HG03469 (cell line): ENCODE data around the gene CKS1B.

Experiments used
- ATAC-seq: cut with Tn5 transposase; IDR thresholded peaks from one replicate; pipeline ENCODE4 v1.9.1; 2021; ENCODE audit warnings: mild to moderate bottlenecking, moderate library complexity, moderate number of reproducible peaks; ENCODE audit not compliant: unreplicated experiment

CKS1B gene

DNA sequence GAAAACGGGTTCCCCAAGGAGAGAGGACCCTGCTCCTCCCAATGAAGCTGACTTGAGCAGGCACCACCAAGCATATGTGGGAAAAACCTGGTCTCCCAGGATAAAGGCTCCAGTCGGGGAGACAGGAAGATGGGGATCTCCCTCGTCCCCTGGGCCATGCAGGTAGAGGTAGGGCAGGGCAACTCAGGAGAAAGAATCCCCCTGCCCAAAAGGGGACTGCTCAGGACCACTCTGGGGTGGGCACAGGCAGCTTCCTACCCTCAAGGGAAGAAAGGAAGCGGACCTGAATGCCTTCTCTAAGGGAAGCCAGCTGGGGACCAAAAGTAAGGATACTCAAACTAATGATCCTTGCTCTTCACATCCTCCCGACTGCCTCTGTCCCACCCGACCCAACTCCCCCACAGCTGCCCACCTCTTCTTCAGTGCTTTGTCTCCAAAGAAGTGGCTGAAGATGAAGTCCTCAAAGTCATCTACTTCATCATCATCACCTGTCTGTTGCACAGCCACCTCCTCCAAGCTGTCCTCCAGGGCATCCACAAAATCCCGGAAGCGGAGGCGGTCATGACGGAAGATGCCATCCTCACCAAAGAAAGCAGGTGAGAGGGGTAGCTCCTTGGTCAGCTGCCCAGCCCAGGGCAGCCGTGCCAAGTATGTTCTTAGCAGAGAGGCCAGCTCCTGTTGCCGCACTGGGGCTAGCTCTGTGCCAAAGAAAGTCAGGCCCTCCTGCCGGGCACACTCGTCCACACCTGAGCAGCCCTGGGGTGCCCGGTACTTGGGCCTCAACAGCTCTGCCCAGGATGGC is 29.1 kb upstream of the CKS1B start:
- no peak for ATAC-seq

DNA sequence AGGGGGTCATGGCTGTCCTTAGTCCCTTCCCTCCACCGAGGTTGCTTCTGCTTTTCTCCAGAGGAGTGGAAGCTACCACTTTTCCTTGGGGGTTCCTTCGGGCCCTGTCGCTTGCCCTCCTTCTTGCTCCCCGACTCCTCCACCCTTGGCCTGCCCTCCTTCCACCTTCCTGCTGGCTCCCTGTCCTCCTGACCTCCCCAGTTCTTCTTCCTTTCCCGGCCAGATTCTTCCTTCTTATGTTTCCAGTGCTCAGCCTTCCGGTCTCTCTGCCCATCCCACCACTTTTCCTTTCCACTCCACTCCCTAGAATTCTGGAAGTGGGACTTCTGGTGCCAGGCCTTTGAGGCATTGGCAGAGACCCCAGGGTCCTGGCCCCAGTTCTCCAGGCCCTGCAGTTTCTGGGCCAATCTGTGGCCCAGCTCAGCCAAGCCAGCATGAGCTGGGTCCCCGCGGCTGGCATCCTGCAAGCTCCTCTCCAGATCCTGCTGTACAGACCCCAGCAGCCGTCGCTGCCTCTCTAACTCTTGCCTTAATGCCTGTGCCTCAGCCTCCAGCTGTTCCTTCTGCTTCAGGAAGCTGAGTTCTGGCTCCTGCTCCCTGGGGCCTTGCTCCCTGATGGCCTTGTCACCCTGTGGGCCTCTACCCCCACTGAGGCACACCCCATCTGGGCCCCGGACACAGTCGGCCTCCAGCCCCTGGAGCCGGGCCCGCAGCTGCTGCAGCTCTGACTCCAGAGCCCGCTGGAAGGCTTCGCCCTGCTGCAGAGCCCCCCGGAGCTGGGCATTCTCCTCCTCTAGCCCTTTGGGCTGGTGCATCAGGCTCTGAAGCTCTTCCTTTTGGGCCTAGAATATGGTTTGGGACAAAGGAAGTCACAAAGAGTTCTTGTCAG is 28.3 kb upstream of the CKS1B start:
- no peak for ATAC-seq

DNA sequence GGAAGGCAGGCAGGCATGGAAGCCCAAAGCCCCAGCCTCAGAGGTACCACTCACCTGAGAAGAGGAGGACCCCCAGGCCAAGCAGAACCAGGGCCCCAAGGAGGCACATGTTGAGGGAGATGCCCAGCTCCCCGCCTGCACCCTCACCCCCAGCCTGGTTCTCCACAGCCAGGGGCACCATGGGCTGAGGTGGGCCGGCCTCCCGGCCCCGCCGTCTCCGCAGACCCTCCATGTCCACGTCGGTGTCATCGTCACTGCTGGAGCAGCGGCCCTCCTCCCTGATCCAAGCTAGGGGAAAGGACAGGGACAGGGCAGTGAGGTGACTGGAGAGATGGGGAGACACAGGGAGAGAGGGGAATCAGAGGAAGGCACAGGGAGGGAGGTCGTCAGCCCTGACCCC is 26.4 kb upstream of the CKS1B start:
- no peak for ATAC-seq

DNA sequence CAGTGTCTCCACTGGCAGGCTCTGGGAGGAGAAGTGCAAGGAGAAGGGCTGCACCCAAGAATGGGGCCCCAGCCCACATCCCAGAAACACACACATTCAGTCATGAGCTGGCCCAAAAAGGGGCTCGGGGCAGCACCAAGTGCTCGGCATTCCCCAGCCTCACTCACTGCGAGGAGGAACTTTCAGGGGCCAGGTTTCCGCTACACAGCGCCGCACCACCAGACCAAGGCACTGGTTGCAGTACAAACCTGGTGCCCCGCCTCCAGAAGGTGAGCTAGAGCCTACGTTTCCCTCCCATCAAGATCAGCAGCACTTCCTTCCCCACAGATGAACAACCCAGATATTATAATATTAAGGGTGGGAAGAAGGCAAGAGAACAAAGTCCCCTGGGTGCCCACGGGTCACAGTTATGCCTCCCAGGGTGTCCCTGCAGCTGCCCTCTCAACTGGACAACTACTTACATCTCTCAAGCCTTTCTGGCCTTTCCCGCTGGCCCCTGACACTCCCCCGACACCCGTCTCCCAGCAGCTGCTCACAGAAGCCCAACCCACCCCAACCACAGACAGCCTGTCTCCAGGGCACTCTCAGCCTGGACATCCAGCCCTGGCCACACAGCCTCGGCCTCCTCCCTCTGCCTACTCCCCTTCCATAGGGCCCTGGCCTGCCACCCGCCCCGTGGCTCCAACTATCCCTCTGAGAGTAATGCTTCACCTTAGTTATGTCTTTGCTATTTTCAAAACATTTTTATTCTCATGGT is 22.4 kb upstream of the CKS1B start:
- ATAC-seq, result no peak

DNA sequence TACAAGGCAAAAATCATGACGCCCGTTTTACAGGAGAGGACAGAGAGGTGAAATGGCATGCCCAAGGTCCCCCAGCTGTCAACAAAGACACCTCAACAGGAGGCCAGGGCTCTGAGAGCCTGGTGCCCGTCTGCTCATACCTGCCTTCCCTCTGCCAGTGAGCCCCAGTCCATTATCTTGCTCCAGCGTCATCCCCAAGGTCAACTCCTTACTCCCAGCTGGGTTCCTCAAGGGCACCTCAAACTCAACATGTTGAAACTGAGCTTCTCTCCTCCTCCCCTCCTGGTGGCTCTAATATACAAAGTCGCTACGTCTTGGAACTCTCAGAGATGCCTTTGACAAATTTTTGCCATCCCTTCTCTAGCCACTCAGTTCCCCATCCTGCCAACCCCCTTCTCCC is 21.8 kb upstream of the CKS1B start:
- ATAC-seq, result no peak

DNA sequence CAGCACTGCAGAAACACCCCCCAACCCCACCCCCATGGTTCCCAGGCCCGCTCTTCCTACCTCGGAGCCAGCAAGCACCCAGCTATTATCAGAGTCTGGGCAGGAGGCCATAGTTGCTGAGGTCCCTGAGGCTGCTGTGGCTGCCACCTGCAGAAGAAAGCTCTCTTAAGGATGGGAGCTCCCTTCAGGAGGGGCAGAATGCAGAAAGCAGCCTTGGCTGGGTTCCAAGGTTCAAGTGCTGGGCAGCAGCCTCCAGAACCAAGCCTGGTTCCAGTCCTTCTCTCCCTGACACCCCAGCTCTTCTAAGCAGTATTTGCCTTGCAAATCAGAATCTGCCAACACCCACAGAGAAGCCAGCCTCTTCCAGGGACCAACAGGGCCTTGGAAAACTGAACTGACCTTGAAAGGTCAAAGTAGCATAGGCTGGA is 20.9 kb upstream of the CKS1B start:
- ATAC-seq, result no peak

DNA sequence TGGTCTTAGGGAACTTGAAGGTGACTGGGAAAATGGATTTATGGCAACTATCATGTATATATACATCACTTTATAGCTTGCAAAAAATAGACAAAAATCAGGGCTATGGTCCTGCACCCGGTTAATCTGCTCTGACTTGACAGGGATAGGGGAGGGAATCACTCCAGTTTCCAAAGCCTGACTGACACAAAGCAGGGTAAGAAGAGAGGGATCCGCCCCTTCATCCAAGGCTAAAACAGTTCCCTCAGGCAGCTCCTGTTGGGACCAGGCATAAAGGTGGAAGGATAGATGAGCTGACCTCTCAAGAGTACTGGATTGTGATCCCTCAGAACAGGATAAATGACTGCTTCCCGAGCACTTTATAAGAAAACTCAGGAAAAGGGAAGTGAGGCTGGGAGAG is 19.9 kb upstream of the CKS1B start:
- no peak for ATAC-seq

DNA sequence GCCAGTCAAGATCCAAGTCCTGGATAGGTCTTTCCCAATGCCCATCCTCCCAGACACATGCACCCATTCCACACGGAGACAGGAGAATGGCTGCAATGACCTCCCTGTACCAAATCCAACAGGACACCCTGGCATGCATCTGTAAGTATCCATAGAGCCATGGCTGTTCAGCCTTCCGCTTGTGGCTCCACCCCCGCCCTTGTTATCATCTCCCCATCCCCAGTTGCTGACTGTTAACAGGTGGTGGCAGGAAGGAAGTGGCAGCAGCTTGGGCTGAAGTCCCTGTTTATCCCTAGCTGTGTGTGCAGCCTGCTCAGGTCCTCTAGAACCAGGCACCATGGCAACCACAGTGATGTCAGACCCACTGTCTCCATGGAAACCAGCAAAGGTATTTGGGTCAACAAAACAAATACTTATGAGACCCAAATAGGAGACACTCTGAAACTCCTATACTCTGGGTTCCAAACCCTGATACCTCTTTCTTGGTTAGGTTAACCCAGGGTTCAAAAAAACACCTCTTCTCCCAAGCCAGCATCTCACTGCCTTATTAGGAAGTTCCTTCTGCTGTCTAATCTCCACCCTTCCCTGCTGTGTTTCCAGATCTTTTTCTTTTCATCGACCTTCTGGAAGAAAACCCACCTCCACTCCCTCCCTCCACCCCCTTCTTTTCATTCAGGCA is 19.3 kb upstream of the CKS1B start:
- peak; percentile 30 for ATAC-seq

DNA sequence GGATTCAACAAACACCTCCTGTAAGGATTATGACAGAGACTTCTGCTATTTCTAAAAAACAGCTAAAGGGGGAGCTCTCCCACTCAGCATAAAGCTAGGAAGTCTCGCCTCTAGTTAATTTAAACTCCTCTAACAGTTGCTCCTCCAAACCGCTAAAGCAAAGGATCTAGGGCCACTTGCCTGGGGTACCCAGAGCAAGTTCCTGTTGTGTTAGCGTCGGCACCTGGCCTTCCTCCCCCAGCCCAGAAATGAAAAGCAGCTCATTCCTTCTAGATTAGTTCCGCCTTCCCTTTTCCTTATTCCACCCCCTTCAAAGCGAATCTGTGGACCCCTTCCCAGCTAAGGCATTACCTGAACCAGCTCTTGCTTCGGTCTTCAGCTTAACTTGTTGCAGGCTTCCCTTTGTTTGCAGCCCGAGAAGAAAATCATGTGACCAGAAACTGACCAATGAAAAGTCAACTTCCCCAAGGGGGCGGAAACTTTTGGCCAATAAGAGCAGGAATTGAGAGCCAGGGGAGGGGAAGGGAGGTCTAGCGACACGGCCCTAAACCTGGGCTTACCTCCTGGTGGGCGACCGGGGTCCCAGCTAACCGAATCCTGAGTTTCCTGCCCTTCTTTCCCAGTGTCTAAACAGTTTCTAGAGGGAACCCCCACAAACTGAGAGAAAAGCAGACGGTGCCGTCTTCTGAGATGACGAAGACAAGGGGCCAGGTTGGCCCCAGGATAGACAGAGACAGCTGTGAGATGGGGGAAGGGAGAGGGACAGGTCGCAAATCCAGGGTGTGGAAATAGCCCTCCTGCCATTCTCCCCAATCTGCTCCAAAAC is 18.6 kb upstream of the CKS1B start, which contains the start of gene PBXIP1:
PBXIP1 (minus strand) TSS at position 382 of the 826 bp plus-strand sequence. CDS start 2,378 bp downstream, outside the sequence.
- peak; percentile 35 for ATAC-seq

DNA sequence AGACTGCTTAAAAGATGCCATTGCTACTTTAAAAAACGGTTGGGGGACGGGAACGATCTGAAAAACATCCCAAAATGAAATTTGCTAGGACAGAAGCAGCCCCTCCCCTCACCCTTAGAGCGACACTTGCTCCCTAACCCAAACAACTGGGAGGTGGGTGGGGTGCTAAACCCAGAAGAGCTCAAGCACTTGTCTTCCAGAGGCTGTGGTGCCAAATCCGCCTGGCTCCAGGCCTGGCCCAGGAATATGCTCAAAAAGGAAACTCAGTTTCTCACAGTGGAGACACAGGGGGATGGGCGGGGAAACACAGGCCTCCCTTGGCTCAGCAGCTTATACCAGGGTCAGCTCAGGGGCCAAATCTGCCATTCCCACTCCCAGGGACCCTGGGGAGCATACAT is 17.9 kb upstream of the CKS1B start:
- ATAC-seq, result no peak

DNA sequence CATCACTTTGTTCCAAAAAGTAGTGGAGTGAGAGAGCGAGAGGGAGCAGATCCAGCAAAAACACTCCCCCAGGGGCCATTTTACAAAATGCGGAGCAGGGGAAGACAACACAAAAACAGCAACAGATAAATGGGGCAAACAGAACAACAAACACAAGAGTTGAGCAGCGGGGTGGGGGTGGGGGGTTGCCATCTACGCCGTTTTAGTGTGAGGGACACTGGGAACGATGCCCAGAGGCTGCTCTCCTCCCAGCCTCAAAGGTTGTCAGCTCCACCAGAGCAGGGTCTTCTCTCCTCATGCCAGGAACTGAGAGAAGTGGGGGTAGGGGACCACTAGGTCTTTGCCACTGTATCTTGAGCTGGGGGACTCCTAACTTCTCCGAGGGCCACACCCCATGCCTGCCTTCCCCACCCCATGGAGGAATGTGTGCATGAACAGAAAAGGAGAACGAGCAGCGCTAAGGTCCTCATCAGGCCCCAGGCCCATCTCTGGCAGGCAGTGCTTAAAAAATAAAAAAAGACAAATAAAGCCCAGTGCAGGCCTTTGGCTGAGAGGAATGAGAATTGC is 17.3 kb upstream of the CKS1B start:
- no peak for ATAC-seq

DNA sequence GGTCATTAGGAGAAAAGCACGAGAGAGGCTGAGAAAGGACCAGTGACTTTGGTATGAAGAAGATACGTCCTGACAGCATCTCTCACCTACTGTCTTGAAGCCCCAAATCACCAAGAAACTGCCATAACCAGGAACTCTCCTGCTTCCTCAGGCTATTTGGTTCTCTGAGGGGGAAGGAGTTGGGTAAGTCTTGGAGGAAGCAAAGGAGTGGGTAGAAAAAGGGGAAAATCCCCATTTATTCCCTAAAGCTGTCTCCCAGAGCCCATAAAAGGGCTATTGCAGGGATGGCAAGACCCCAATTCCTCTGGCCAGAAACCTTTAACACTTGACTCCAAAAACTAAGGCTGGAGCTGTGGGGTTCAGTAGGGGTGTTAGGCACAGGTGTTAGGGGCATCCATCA is 16.4 kb upstream of the CKS1B start:
- no peak for ATAC-seq

DNA sequence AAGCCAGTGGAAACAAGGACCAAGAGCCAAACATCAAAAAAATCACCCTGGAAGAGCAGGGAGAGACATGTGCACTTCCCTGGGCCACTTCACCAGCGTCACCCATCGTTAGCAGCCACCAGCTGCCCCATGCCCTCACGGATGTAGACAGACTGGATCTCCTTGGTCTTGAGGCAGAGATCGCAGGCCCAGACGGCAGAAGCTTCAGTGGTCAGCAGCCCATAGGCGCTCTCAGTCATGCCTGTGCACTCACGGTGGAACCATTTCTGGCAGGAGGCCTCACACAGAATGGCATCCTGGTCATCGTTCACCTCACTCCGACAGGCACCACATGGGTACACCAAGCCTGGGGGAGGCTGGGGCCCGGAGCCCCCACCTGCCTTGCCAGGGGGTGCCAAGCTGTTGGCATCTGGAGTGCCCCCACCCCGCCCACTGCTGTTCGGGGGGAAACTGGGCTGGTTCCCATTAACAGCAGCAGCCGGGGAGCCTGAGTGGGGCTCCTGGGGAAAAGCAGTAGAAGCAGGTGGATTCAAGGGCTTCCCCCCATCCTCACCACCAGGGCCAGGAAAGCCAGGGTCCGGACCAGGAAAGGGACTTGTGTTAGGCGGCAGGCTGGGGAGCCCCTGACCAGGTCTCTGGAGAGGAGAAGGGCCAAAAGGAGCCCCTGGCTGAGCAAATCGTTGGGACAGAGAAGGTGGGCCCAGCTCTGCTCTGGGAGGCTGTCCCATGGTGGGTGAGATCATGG is 15.6 kb upstream of the CKS1B start:
- ATAC-seq, result no peak

DNA sequence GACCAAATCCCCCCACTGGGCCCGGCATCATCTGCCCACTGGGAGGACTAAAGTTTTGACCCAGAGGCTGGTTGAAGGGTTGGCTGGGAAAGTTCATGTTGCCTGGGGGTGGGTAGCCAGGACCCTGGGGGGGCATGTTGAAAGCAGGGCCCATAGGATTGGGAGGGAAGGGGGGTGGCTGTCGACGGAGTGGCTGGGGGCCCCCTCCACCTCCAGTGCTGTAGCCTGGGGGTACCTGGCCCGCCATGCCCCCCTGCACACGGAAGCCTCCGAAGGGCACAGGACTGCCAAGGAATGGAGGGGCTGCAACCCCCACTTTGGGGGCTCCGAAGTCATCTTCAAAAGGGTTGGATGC is 15.1 kb upstream of the CKS1B start:
- no peak for ATAC-seq

DNA sequence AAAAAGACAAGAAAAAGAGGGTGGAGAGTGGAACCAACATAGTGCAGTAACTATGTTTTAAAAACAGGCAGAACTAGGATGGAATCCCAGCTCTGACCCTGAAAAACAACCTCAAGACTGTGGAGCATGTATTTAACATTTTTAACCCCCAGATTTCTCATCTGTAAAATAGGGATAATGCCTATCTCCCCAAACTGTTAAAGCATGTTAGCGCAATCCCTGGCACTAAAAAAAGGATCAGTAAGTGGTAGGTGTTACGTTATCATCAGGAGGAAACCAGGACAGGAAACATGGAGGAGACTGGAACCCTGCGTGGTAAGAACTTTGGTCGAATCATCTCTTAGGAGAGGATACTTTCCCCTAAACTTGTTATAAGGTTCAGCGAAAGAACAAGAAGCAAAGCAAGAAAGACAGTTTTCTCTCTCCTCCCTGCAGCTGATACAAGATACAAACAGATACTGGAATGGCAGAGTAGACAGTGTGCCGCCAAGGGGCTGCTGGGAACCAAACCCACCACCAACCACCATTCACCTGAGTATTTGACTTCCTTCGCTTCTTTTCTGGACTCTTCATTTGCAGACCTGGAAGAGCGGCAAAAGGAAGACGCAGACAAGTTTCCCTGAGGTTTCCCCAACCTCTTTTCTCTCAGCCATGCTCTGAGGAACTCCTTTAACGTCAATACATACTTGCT is 13.9 kb upstream of the CKS1B start:
- ATAC-seq, result no peak

DNA sequence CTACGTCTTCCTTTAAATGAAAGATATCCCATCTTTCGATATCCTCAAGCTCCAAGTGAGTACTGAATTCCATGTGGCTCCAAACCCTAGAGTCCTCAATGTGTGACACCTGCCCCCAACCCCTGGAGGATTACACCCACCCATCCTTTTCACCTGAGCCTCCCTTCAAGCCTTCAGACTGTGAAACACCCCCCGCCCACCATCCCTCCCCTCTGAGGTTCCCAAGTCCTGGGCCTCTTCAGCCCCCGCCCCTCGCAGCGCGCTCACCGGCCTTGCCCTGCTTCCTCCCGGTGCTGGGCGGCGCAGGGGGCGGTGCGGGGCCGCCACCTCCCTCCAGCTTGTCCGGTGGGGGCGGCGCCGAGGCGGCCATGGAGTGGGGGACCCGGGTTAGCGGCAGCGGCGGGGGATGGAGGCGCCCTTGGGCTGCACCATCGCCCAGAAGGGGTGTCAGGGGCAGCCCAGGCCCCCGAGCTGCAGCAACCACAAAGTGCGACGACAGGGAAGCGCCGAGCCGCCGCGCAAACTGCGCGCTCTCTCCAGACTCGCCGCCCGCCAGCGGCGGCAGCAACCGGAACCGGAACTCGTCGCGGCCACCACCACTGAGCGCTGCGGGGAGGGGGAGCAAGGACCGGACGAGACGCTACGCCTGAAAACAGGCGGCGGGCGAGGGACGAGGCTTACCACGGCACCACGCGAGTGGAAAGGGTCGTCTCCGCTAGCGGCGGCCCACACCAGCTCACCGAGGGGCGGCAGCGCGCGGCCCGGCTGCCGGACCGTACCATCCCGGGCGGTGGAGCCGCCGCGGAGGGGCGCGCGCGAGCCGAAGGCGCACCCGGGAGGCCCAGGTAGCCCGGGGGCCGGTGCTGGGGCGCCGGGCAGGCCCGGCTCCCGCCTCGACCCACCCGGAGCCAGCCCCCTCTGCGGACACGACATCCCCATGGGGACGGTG is 13.0 kb upstream of the CKS1B start, which contains the start of gene PYGO2:
PYGO2 (minus strand) TSS at position 576 of the 949 bp plus-strand sequence; CDS start at position 370, 206 bp downstream.
- peak; percentile 46 for ATAC-seq

DNA sequence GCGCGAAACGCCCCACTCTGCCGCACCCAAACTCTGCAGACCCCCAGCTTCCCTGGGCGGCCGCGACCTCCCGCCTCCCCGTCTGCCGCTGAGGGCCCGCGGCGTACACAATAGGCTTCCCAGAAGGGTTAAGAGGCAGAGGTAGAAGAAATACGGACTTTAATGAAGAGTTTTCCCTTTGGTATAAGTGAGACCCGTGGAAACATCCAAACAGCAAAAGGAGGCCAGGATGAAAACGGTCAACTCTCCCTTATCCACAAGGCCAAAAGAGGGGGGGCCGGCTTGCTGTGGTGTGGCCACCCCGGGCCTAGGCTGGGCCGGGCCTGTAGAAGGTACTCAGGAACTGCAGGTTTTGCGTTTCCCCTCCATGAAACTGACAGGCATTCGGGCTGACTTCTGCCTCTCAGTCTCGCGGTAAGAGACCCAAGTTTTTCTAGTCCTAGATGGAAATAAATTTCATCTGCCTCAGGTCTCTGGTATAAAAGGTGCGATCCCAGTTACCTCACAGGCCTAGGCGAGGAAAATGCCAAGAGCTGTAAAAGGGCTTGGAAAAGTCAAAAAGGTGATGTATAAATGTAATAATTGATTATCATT is 12.2 kb upstream of the CKS1B start:
- peak; percentile 19 for ATAC-seq
